GM23338 (cell line): ENCODE data around the gene FAM217B. TPM values are rescaled to one million over a fixed set of nuclear protein-coding genes. Genes with fewer than 3 reads are reported as not detected.

Experiments used
- CREB1 ChIP-seq: fragments of 250-450 bp; sonication (Bioruptor Pico); IDR thresholded peaks from 2 replicates; pipeline ENCODE4 v1.5.0; 2020; ENCODE audit warnings: low read depth, mild to moderate bottlenecking, moderate library complexity
- EZH2 ChIP-seq: fragments of 200-600 bp; sonication (generic); IDR thresholded peaks from one replicate; pipeline ENCODE4 v1.8.0; 2017; ENCODE audit warnings: antibody characterized with exemption, mild to moderate bottlenecking, low read depth; ENCODE audit not compliant: unreplicated experiment
- EZH2phosphoT487 ChIP-seq: fragments of 200-600 bp; sonication (generic); IDR thresholded peaks from one replicate; pipeline ENCODE4 v1.8.1; 2018; ENCODE audit warnings: antibody characterized with exemption; ENCODE audit not compliant: unreplicated experiment
- JUNB ChIP-seq: IDR thresholded peaks from one replicate; pipeline ENCODE4 v1.6.1; 2016; ENCODE audit warnings: antibody characterized with exemption; ENCODE audit not compliant: unreplicated experiment
- POLR2AphosphoS5 ChIP-seq: IDR thresholded peaks from 2 replicates; pipeline ENCODE4 v1.6.1; 2016; ENCODE audit warnings: antibody characterized with exemption, low read depth
- STAT1 ChIP-seq: IDR thresholded peaks from one replicate; pipeline ENCODE4 v1.6.1; 2016; ENCODE audit warnings: antibody characterized with exemption; ENCODE audit not compliant: unreplicated experiment
- ZNF114 ChIP-seq: fragments of 250-450 bp; sonication (Bioruptor Pico); IDR thresholded peaks from 2 replicates; pipeline ENCODE4 v1.5.0; 2020; ENCODE audit warnings: mild to moderate bottlenecking, moderate library complexity
- ZNF331 ChIP-seq: fragments of 250-450 bp; sonication (Bioruptor Pico); IDR thresholded peaks from 2 replicates; pipeline ENCODE4 v1.5.0; 2020; ENCODE audit warnings: low read depth, mild to moderate bottlenecking, moderate library complexity
- polyA plus RNA-seq: library from polyadenylated mRNA; unstranded; fragments of >200 nt; fragmentation: Nextera tagmentation; extraction: Ambion mirVana; gene quantifications from 2 replicates; pipeline ENCODE4 v1.2.1, GENCODE V29; 2016
- total RNA-seq: library from RNA; depleted of rRNA; stranded (reverse); fragments of >200 nt; shearing (Covaris generic); gene quantifications from 2 replicates; pipeline ENCODE4 v1.2.3, GENCODE V29; 2014; rRNA removed
- TF ChIP-seq, protein P1 (sequence below): fragments of 250-450 bp; sonication (Bioruptor Pico); IDR thresholded peaks from 2 replicates; pipeline ENCODE4 v1.5.0; 2020; ENCODE audit warnings: mild to moderate bottlenecking, moderate library complexity
- TF ChIP-seq, protein P2 (sequence below), 2 experiments: fragments of 200-600 bp in 1 of 2; sonication (generic) in 1 of 2; conservative IDR thresholded peaks; 2 replicates each; pipeline versions ENCODE4 v1.5.1 to v1.6.1; 2016 to 2017; ENCODE audit warnings: antibody characterized with exemption in 2 of 2, low read depth in 2 of 2, mild to moderate bottlenecking in 2 of 2, moderate library complexity in 1 of 2
- TF ChIP-seq, protein P3 (sequence below): IDR thresholded peaks from 2 replicates; pipeline ENCODE4 v1.6.1; 2016; ENCODE audit warnings: antibody characterized with exemption

The FAM217B gene
- total and polyA plus RNA-seq, 2 experiments from 2014 or later: 13.2 to 25.9 TPM

DNA sequence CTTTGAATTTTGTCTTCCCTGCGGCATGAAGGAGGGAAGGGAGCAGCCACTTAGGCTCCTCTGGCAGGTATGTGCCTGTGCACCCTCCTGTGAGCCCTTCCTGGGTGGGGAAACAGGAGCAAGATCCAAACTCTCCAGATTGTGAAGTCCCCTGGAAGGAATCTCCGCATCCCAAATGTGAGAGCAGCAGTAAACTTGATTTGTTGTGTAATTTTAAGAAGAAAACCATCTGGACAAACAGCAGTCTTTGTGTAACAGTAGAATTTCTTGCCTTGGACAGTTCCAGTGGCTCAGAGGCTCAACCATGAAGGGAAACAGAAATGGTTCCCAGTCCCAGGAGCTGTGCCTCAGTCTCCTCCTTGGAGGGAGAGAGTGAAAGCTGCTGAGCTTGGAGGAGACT is 57.7 kb downstream of the FAM217B start (continued):
- TF ChIP-seq, protein P1, sequence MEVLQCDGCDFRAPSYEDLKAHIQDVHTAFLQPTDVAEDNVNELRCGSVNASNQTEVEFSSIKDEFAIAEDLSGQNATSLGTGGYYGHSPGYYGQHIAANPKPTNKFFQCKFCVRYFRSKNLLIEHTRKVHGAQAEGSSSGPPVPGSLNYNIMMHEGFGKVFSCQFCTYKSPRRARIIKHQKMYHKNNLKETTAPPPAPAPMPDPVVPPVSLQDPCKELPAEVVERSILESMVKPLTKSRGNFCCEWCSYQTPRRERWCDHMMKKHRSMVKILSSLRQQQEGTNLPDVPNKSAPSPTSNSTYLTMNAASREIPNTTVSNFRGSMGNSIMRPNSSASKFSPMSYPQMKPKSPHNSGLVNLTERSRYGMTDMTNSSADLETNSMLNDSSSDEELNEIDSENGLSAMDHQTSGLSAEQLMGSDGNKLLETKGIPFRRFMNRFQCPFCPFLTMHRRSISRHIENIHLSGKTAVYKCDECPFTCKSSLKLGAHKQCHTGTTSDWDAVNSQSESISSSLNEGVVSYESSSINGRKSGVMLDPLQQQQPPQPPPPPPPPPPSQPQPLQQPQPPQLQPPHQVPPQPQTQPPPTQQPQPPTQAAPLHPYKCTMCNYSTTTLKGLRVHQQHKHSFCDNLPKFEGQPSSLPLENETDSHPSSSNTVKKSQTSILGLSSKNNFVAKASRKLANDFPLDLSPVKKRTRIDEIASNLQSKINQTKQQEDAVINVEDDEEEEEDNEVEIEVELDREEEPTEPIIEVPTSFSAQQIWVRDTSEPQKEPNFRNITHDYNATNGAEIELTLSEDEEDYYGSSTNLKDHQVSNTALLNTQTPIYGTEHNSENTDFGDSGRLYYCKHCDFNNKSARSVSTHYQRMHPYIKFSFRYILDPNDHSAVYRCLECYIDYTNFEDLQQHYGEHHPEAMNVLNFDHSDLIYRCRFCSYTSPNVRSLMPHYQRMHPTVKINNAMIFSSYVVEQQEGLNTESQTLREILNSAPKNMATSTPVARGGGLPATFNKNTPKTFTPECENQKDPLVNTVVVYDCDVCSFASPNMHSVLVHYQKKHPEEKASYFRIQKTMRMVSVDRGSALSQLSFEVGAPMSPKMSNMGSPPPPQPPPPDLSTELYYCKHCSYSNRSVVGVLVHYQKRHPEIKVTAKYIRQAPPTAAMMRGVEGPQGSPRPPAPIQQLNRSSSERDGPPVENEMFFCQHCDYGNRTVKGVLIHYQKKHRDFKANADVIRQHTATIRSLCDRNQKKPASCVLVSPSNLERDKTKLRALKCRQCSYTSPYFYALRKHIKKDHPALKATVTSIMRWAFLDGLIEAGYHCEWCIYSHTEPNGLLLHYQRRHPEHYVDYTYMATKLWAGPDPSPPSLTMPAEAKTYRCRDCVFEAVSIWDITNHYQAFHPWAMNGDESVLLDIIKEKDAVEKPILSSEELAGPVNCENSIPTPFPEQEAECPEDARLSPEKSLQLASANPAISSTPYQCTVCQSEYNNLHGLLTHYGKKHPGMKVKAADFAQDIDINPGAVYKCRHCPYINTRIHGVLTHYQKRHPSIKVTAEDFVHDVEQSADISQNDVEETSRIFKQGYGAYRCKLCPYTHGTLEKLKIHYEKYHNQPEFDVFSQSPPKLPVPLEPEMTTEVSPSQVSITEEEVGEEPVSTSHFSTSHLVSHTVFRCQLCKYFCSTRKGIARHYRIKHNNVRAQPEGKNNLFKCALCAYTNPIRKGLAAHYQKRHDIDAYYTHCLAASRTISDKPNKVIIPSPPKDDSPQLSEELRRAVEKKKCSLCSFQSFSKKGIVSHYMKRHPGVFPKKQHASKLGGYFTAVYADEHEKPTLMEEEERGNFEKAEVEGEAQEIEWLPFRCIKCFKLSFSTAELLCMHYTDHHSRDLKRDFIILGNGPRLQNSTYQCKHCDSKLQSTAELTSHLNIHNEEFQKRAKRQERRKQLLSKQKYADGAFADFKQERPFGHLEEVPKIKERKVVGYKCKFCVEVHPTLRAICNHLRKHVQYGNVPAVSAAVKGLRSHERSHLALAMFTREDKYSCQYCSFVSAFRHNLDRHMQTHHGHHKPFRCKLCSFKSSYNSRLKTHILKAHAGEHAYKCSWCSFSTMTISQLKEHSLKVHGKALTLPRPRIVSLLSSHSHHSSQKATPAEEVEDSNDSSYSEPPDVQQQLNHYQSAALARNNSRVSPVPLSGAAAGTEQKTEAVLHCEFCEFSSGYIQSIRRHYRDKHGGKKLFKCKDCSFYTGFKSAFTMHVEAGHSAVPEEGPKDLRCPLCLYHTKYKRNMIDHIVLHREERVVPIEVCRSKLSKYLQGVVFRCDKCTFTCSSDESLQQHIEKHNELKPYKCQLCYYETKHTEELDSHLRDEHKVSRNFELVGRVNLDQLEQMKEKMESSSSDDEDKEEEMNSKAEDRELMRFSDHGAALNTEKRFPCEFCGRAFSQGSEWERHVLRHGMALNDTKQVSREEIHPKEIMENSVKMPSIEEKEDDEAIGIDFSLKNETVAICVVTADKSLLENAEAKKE: no peak
- TF ChIP-seq EZH2phosphoT487: no peak
- TF ChIP-seq JUNB: no peak
- TF ChIP-seq EZH2: no peak
- TF ChIP-seq, protein P2, sequence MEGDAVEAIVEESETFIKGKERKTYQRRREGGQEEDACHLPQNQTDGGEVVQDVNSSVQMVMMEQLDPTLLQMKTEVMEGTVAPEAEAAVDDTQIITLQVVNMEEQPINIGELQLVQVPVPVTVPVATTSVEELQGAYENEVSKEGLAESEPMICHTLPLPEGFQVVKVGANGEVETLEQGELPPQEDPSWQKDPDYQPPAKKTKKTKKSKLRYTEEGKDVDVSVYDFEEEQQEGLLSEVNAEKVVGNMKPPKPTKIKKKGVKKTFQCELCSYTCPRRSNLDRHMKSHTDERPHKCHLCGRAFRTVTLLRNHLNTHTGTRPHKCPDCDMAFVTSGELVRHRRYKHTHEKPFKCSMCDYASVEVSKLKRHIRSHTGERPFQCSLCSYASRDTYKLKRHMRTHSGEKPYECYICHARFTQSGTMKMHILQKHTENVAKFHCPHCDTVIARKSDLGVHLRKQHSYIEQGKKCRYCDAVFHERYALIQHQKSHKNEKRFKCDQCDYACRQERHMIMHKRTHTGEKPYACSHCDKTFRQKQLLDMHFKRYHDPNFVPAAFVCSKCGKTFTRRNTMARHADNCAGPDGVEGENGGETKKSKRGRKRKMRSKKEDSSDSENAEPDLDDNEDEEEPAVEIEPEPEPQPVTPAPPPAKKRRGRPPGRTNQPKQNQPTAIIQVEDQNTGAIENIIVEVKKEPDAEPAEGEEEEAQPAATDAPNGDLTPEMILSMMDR (conservative IDR thresholded peaks at IDR 0.05; ENCODE audit: low read depth in 2 of 2): no peak
- no peak for TF ChIP-seq ZNF114 (CRISPR knock-in tag)
- no peak for TF ChIP-seq ZNF331 (CRISPR knock-in tag)
- TF ChIP-seq, protein P3, sequence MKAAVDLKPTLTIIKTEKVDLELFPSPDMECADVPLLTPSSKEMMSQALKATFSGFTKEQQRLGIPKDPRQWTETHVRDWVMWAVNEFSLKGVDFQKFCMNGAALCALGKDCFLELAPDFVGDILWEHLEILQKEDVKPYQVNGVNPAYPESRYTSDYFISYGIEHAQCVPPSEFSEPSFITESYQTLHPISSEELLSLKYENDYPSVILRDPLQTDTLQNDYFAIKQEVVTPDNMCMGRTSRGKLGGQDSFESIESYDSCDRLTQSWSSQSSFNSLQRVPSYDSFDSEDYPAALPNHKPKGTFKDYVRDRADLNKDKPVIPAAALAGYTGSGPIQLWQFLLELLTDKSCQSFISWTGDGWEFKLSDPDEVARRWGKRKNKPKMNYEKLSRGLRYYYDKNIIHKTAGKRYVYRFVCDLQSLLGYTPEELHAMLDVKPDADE: no peak
- TF ChIP-seq POLR2AphosphoS5: no peak
- no peak for TF ChIP-seq STAT1
- TF ChIP-seq CREB1 (CRISPR knock-in tag): no peak

Other genes starting within 250 kb of the FAM217B start
- gene SYCP2, start 6.8 kb upstream of the FAM217B start, total RNA-seq: 2.1 TPM in 2 replicates
- 0.14 and 0.50 TPM in 2 replicates for gene SYCP2, start 6.8 kb upstream of the FAM217B start, polyA plus RNA-seq
- gene PPP1R3D, start 84 bp upstream of the FAM217B start, total RNA-seq: 3.0 and 4.4 TPM in 2 replicates
- 1.4 TPM in 2 replicates for gene PPP1R3D, start 84 bp upstream of the FAM217B start, polyA plus RNA-seq
- gene CDH26, start 18.0 kb downstream of the FAM217B start, total RNA-seq: 2.0 and 2.8 TPM in 2 replicates
- 2.0 and 2.3 TPM in 2 replicates for gene CDH26, start 18.0 kb downstream of the FAM217B start, polyA plus RNA-seq